PC-3 (cell line): ENCODE data around the gene DCUN1D5.

Experiments used
- EZH2 ChIP-seq: fragments of 300-600 bp; sonication (generic); IDR thresholded peaks from one replicate; pipeline ENCODE4 v1.6.1; 2017; ENCODE audit warnings: antibody characterized with exemption, mild to moderate bottlenecking, low read length; ENCODE audit not compliant: unreplicated experiment
- TF ChIP-seq, protein P1 (sequence below): fragments of 300-600 bp; sonication (generic); conservative IDR thresholded peaks from 2 replicates; pipeline ENCODE4 v1.5.1; 2017; ENCODE audit warnings: antibody characterized with exemption, low read depth, mild to moderate bottlenecking, low read length

DNA sequence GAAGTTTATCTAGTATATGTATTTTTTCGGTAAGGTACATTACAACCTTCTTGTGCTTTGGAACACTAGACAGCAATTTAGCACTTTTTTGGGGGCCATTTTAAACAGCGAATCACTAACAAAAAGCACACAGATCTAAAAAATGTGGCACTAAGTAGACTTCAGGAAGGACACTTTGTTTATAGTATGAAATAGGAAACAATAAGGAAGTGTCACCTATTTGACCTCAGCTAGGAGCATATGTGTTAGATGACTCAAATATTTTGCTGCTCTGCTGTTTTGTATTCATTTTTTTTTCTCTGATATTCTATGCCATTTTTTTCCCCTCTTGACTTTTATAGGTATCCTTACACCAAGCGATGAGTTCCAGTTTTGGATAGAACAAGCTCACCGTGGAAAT lies 22.9 kb upstream of the DCUN1D5 start:
- TF ChIP-seq, protein P1, sequence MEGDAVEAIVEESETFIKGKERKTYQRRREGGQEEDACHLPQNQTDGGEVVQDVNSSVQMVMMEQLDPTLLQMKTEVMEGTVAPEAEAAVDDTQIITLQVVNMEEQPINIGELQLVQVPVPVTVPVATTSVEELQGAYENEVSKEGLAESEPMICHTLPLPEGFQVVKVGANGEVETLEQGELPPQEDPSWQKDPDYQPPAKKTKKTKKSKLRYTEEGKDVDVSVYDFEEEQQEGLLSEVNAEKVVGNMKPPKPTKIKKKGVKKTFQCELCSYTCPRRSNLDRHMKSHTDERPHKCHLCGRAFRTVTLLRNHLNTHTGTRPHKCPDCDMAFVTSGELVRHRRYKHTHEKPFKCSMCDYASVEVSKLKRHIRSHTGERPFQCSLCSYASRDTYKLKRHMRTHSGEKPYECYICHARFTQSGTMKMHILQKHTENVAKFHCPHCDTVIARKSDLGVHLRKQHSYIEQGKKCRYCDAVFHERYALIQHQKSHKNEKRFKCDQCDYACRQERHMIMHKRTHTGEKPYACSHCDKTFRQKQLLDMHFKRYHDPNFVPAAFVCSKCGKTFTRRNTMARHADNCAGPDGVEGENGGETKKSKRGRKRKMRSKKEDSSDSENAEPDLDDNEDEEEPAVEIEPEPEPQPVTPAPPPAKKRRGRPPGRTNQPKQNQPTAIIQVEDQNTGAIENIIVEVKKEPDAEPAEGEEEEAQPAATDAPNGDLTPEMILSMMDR: no peak
- TF ChIP-seq EZH2: no peak
